Thyroid gland (tissue), 4 donors: Measurements from ENCODE around the gene FCHSD2.

Experiments
- CTCF ChIP-seq, 6 experiments: fragments of 200-600 bp in 3 of 6; fragments of 450-650 bp in 3 of 6; sonication (generic) in 3 of 6; IDR thresholded peaks; one replicate each; pipeline ENCODE4 v1.5.1; 2016 to 2019; ENCODE audit warnings: antibody characterized with exemption in 6 of 6, mild to moderate bottlenecking in 2 of 6, inconsistent platforms in 1 of 6, moderate library complexity in 1 of 6
- POLR2A ChIP-seq, 2 donors: fragments of 450-650 bp; IDR thresholded peaks; one replicate each; pipeline ENCODE4 v1.6.1; 2017; ENCODE audit warnings: antibody characterized with exemption in 2 of 2, mild to moderate bottlenecking in 2 of 2, moderate library complexity in 1 of 2

GRCh38 chr11:72962084-72962483, 180.0 kb downstream of the FCHSD2 start:
- TF ChIP-seq POLR2A (IDR thresholded peaks at IDR 0.05) = no peak
- no peak for TF ChIP-seq CTCF (IDR thresholded peaks at IDR 0.05)
